ENCODE results near the gene SLC35F5. TPM values are rescaled to one million over a fixed set of nuclear protein-coding genes. Genes with fewer than 3 reads are reported as not detected.
A peak's percentile ranks its signal among the peaks of the same experiment; 100 is the strongest.
"Not testable (repeated sequence)": the region's sequence is repeated elsewhere in the genome, so short reads cannot be mapped to it uniquely, and the experiment has no call there.

SLC35F5 gene
- total RNA-seq, 1 donor from 2014 or later = 27.6 TPM

- no peak for TF ChIP-seq CTCF (IDR thresholded peaks at IDR 0.05; ENCODE audit: partially characterized antibody, unreplicated experiment)
- H3K9me3 Mint-ChIP-seq (ENCODE audit: unreplicated experiment) = peaks cover 3% of the 10 kb centered on the region
- H3K36me3 Mint-ChIP-seq (ENCODE audit: unreplicated experiment) = no peaks in the 10 kb centered on the region
- DNase-seq = peak; percentile 32
- H3K4me3 Mint-ChIP-seq (ENCODE audit: unreplicated experiment) = peak overlapping the region; percentile 37
- H3K4me1 Mint-ChIP-seq (ENCODE audit: low read depth, unreplicated experiment) = peaks cover 32% of the 10 kb centered on the region
- peak overlapping the region; percentile 82 for H3K27ac Mint-ChIP-seq (ENCODE audit: unreplicated experiment)
- H3K27me3 Mint-ChIP-seq (ENCODE audit: unreplicated experiment) = peaks cover 10% of the 10 kb centered on the region
These were observed 84.0 kb downstream of the SLC35F5 start for GRCh38 chr2:113672326-113672932.

- peaks cover 11% of the 10 kb centered on the region for H3K27me3 Mint-ChIP-seq (ENCODE audit: unreplicated experiment)
- H3K4me1 Mint-ChIP-seq (ENCODE audit: low read depth, unreplicated experiment) = peaks cover 18% of the 10 kb centered on the region
- not testable (repeated sequence) for H3K36me3 Mint-ChIP-seq (ENCODE audit: unreplicated experiment); H3K27ac Mint-ChIP-seq (ENCODE audit: unreplicated experiment); DNase-seq; H3K4me3 Mint-ChIP-seq (ENCODE audit: unreplicated experiment); H3K9me3 Mint-ChIP-seq (ENCODE audit: unreplicated experiment)
These were observed 87.4 kb downstream of the SLC35F5 start for GRCh38 chr2:113669013-113669412.

- not testable (repeated sequence) for H3K27ac Mint-ChIP-seq (ENCODE audit: unreplicated experiment); H3K4me3 Mint-ChIP-seq (ENCODE audit: unreplicated experiment); H3K27me3 Mint-ChIP-seq (ENCODE audit: unreplicated experiment); H3K9me3 Mint-ChIP-seq (ENCODE audit: unreplicated experiment); H3K4me1 Mint-ChIP-seq (ENCODE audit: low read depth, unreplicated experiment); H3K36me3 Mint-ChIP-seq (ENCODE audit: unreplicated experiment); DNase-seq
These were observed 91.5 kb downstream of the SLC35F5 start for GRCh38 chr2:113664761-113665533.

- H3K4me3 Mint-ChIP-seq (ENCODE audit: unreplicated experiment); H3K27me3 Mint-ChIP-seq (ENCODE audit: unreplicated experiment); H3K27ac Mint-ChIP-seq (ENCODE audit: unreplicated experiment); DNase-seq; H3K9me3 Mint-ChIP-seq (ENCODE audit: unreplicated experiment); H3K36me3 Mint-ChIP-seq (ENCODE audit: unreplicated experiment); H3K4me1 Mint-ChIP-seq (ENCODE audit: low read depth, unreplicated experiment): not testable (repeated sequence)
These were observed 93.0 kb downstream of the SLC35F5 start for GRCh38 chr2:113663285-113664060.

Small RNAs within 50 kb of the gene (microRNA-seq; reads per million reads assigned to microRNA genes)
- gene MIR4782 (ENCODE audit: unreplicated experiment) = not detected

Other genes starting within 250 kb of the SLC35F5 start
- 17.0 TPM for gene RABL2A, start 129.4 kb downstream of the SLC35F5 start, total RNA-seq (ENCODE audit: unreplicated experiment)
- gene ACTR3, start 133.4 kb upstream of the SLC35F5 start, total RNA-seq (ENCODE audit: unreplicated experiment) = 154 TPM

Data from glutamatergic neuron (in vitro differentiated cells).